Ishikawa (cell line): ENCODE measurements around the gene TXNDC11.

Source experiments
- CEBPB ChIP-seq: IDR thresholded peaks from 2 replicates; pipeline ENCODE4 v1.6.1; 2012
- CREB1 ChIP-seq: IDR thresholded peaks from 2 replicates; pipeline ENCODE4 v1.6.1; 2012; ENCODE audit warnings: low read depth
- EGR1 ChIP-seq: IDR thresholded peaks from 2 replicates; pipeline ENCODE4 v1.6.1; 2012
- EP300 ChIP-seq: IDR thresholded peaks from 2 replicates; pipeline ENCODE4 v1.6.1; 2012; ENCODE audit warnings: borderline replicate concordance
- FOXM1 ChIP-seq: IDR thresholded peaks from 2 replicates; pipeline ENCODE4 v1.6.1; 2012; ENCODE audit warnings: low read depth, borderline replicate concordance
- NFIC ChIP-seq: IDR thresholded peaks from 2 replicates; pipeline ENCODE4 v1.6.1; 2012
- RAD21 ChIP-seq: IDR thresholded peaks from 2 replicates; pipeline ENCODE4 v1.6.1; 2012; ENCODE audit warnings: low read depth
- TAF1 ChIP-seq: IDR thresholded peaks from 2 replicates; pipeline ENCODE4 v1.6.1; 2012; ENCODE audit warnings: low read depth, mild to moderate bottlenecking
- TCF12 ChIP-seq: IDR thresholded peaks from 2 replicates; pipeline ENCODE4 v1.6.1; 2012; ENCODE audit warnings: low read depth
- TEAD4 ChIP-seq: IDR thresholded peaks from 2 replicates; pipeline ENCODE4 v1.6.1; 2012
- YY1 ChIP-seq: IDR thresholded peaks from 2 replicates; pipeline ENCODE4 v1.6.1; 2012; ENCODE audit warnings: low read depth
- ZBTB7A ChIP-seq: IDR thresholded peaks from 2 replicates; pipeline ENCODE4 v1.6.1; 2012; ENCODE audit warnings: low read depth
- TF ChIP-seq, protein P1 (sequence below): IDR thresholded peaks from 2 replicates; pipeline ENCODE4 v1.6.1; 2012
- TF ChIP-seq, protein P2 (sequence below): IDR thresholded peaks from 2 replicates; pipeline ENCODE4 v1.6.1; 2012; ENCODE audit warnings: low read depth, mild to moderate bottlenecking
- TF ChIP-seq, protein P3 (sequence below): IDR thresholded peaks from 2 replicates; pipeline ENCODE4 v1.6.1; 2012

TXNDC11 gene

DNA sequence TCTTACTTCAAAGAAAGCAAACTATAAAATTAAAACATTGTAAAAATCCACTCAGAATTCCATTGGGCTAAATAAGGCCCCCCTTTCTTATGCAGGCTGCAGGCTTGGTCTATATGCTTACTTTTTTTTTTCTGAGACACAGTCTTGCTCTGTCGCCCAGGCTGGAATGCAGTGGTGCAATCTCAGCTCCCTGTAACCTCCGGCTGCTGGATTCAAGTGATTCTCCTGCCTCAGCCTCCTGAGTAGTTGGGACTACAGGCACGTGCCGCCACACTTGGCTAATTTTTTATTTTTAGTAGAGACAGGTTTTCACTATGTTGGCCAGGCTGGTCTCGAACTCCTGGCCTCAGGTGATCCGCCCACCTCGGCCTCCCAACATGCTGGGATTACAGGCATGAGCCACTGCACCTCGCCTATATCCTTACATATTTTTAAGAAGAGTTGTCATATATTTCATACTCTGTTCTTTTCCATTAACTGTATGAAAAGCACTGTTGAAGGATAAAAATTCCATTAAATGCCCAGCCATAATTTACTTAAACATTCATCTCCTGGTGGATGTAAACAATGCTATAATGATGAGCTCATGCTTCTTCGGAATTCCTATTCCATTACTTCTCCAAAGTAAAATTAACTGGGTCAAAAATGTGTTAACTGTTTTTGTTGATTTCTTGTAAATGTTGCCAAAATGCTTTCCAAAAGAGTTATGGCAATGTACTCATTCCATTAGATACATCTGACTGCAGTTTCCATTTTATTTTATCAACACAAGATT is 56.6 kb downstream of the TXNDC11 start:
- TF ChIP-seq TEAD4 (peak; percentile 44; the same call in 1 of the 2 replicates), TAF1 (no peak)

DNA sequence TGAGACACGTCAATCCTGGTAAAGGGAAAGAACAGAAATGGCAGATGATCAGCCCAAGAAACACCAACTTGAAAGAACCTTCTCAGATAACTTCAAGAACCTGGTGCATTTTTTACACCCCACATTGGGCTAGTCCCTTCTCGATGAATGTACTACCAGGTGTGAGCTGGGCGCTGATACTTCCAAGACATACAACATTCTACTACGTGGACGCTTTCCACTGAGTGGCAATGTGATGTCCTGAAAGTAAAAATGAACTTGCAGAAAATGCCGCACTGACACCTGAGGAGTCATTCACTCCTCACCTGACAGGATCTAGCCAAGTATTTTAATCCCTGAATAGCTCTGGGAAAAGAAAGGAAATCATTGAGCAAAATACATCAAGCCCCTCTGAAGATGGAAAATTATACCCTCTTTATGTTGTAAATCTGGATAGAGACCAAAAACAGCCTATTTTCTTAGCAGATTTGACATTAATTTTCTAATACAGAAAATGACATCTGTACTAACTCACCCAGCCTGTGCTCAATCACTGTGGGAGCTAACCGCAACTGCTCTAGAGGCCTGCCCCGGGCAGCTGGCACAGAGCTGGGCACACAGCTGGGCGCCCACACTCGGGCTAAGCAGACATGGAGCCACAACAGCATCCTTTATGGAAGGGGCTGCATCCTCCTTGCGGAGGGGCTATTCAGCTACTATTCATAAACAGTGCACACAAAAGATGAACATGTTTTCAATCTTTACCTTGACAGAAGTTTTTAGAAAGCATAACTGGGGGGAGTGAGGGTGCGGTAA is 58.2 kb downstream of the TXNDC11 start:
- no peak for TF ChIP-seq YY1
- TF ChIP-seq, protein P1, sequence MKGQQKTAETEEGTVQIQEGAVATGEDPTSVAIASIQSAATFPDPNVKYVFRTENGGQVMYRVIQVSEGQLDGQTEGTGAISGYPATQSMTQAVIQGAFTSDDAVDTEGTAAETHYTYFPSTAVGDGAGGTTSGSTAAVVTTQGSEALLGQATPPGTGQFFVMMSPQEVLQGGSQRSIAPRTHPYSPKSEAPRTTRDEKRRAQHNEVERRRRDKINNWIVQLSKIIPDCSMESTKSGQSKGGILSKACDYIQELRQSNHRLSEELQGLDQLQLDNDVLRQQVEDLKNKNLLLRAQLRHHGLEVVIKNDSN: no peak
- no peak for TF ChIP-seq ZBTB7A
- TF ChIP-seq CREB1: no peak
- TF ChIP-seq NFIC: no peak
- no peak for TF ChIP-seq RAD21
- no peak for TF ChIP-seq EP300
- TF ChIP-seq TAF1: no peak
- TF ChIP-seq TEAD4: no peak

DNA sequence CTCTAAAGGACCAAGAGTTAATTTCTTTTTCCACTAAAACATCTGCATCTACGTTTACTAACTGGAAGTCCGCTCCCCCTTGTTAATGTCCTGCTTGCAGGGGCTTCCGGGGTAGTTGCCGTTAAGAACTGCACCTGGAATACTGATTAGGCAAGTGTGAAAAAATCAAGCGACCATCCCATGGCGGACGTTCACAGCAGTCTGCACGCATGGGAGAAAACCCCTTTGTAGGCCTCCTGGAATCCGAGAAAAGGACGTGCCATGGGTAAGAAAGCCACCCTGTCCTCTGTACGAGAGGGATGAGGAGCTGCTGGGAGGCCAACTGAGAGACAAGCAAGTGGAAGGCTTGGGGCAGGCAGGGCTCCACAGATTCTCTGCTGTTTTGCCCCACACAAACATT is 59.5 kb downstream of the TXNDC11 start:
- no peak for TF ChIP-seq ZBTB7A
- no peak for TF ChIP-seq TAF1
- no peak for TF ChIP-seq RAD21
- no peak for TF ChIP-seq EP300
- TF ChIP-seq, protein P2, sequence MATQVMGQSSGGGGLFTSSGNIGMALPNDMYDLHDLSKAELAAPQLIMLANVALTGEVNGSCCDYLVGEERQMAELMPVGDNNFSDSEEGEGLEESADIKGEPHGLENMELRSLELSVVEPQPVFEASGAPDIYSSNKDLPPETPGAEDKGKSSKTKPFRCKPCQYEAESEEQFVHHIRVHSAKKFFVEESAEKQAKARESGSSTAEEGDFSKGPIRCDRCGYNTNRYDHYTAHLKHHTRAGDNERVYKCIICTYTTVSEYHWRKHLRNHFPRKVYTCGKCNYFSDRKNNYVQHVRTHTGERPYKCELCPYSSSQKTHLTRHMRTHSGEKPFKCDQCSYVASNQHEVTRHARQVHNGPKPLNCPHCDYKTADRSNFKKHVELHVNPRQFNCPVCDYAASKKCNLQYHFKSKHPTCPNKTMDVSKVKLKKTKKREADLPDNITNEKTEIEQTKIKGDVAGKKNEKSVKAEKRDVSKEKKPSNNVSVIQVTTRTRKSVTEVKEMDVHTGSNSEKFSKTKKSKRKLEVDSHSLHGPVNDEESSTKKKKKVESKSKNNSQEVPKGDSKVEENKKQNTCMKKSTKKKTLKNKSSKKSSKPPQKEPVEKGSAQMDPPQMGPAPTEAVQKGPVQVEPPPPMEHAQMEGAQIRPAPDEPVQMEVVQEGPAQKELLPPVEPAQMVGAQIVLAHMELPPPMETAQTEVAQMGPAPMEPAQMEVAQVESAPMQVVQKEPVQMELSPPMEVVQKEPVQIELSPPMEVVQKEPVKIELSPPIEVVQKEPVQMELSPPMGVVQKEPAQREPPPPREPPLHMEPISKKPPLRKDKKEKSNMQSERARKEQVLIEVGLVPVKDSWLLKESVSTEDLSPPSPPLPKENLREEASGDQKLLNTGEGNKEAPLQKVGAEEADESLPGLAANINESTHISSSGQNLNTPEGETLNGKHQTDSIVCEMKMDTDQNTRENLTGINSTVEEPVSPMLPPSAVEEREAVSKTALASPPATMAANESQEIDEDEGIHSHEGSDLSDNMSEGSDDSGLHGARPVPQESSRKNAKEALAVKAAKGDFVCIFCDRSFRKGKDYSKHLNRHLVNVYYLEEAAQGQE: no peak
- TF ChIP-seq TCF12: no peak
- TF ChIP-seq, protein P1: no peak
- TF ChIP-seq TEAD4: no peak
- no peak for TF ChIP-seq CEBPB
- TF ChIP-seq EGR1: no peak
- no peak for TF ChIP-seq YY1
- TF ChIP-seq FOXM1: no peak
- no peak for TF ChIP-seq NFIC
- TF ChIP-seq CREB1: no peak
- TF ChIP-seq, protein P3, sequence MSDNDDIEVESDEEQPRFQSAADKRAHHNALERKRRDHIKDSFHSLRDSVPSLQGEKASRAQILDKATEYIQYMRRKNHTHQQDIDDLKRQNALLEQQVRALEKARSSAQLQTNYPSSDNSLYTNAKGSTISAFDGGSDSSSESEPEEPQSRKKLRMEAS: no peak

DNA sequence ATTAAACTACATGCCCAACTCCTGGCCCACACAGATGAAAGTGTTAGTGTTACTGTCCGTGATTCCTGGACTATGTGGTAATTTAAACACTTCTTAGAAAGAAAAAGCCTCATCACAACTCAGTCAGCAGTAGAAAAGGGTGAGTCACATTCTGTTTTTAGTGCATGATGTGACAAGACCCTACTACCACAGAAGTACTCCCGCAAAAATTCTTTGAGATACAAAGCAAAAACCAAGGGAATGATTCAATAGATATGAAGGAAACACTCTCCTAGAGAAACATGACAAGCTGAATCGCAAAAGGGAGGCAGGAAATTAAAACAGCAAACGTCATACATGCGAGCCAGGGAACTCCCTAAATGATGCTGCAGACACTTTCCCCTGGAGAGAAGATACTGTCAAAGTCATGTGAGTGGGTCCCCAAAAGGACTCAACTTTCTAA is 60.0 kb downstream of the TXNDC11 start:
- TF ChIP-seq CEBPB (no peak), RAD21 (no peak), EGR1 (no peak), FOXM1 (no peak), NFIC (no peak), EP300 (no peak), CREB1 (no peak), TAF1 (no peak), TCF12 (no peak), TEAD4 (no peak), ZBTB7A (no peak), YY1 (no peak)
- TF ChIP-seq, protein P2: no peak
- TF ChIP-seq, protein P3: no peak
- TF ChIP-seq, protein P1: no peak

DNA sequence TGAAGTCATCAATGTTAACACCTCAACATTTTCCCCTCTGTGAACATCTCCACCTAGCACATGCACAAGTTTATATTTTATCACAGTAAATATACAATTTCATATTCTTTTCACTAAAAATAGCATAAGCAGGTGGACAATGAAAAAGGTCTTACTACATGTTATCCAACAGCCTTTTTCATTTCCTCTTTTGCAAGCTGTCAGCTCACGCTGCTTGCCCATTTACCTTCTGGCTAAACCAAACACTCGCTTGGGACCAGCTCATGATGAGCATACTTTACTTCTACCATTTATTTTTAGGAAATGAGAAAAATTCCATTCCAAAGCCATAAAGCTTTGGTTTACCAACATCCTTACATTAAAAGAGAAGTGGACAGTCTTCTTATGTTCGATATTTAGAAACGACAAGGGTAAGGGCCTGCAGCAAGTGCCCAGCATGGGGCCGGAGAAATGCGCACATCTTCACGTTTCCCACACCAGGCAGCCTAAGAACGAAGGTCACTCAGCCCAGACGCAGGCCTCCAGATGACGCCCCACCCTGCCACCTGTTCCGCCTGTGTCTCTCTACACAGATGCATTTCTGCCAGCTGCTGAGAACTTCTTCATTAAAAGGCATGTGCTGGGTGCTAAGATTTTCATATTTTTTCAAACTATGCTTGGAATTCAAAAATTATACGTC is 60.5 kb downstream of the TXNDC11 start:
- TF ChIP-seq TEAD4 (no peak), ZBTB7A (no peak), TAF1 (no peak), RAD21 (no peak), NFIC (no peak)
- TF ChIP-seq, protein P2: no peak
